Measurements from ENCODE around the gene ZNF778.
A peak's percentile ranks its signal among the peaks of the same experiment; 100 is the strongest.

Gene ZNF778

GRCh38 chr16:89194340-89195311 is 22.9 kb upstream of the ZNF778 start:
- no peak for DNase-seq

GRCh38 chr16:89195521-89196171 is 21.9 kb upstream of the ZNF778 start:
- DNase-seq, result no peak

GRCh38 chr16:89197033-89197632 is 20.4 kb upstream of the ZNF778 start:
- no peak for DNase-seq

- no peak for DNase-seq
These were observed 19.7 kb upstream of the ZNF778 start for GRCh38 chr16:89197633-89198416.

- DNase-seq, result no peak
These were observed 18.9 kb upstream of the ZNF778 start for GRCh38 chr16:89198417-89199240.

GRCh38 chr16:89199241-89200123 is 18.0 kb upstream of the ZNF778 start:
- no peak for DNase-seq

GRCh38 chr16:89200124-89200849 is 17.2 kb upstream of the ZNF778 start, which contains the start of gene SLC22A31:
Gene SLC22A31 (minus strand): TSS chr16:89200537. CDS start chr16:89200501, 36 bp downstream.
- DNase-seq, result no peak

- DNase-seq, result no peak
These were observed 16.6 kb upstream of the ZNF778 start for GRCh38 chr16:89200850-89201411.

- DNase-seq, result peak; percentile 72 to 78
These were observed 15.8 kb upstream of the ZNF778 start for GRCh38 chr16:89201439-89202377.

GRCh38 chr16:89202422-89203215 is 14.9 kb upstream of the ZNF778 start:
- no peak for DNase-seq

- no peak for DNase-seq
These were observed 9.5 kb upstream of the ZNF778 start for GRCh38 chr16:89207993-89208392.

GRCh38 chr16:89209522-89210044 is 7.9 kb upstream of the ZNF778 start:
- DNase-seq, result no peak

GRCh38 chr16:89210165-89210903 is 7.2 kb upstream of the ZNF778 start:
- no peak for DNase-seq

- no peak for DNase-seq
These were observed 6.5 kb upstream of the ZNF778 start for GRCh38 chr16:89210904-89211515.

GRCh38 chr16:89216315-89217137 is 977 bp upstream of the ZNF778 start:
- DNase-seq, result peak; percentile 72 to 82

GRCh38 chr16:89217138-89217387 is 440 bp upstream of the ZNF778 start:
- DNase-seq, result no peak
